Right lobe of liver (tissue), 4 donors: Measurements from ENCODE around the gene MAP7D2.

Experiments
- POLR2A ChIP-seq: fragments of 450-650 bp; IDR thresholded peaks from one replicate; pipeline ENCODE4 v1.6.1; 2017; ENCODE audit warnings: antibody characterized with exemption, mild to moderate bottlenecking
- TF ChIP-seq, protein P1 (sequence below), 4 donors: fragments of 200-600 bp in 3 of 4; fragments of 450-650 bp in 1 of 4; IDR thresholded peaks; one replicate each; pipeline versions ENCODE4 v1.5.1 to v1.8.0; 2016 to 2022; ENCODE audit warnings: antibody characterized with exemption in 4 of 4, mild to moderate bottlenecking in 2 of 4
- donor health status: DM: no; HTN: no; CAD: no.
- donor health status: DM: no; HTN: no; CAD: no.
- donor health status: DM: no; HTN: yes; CAD: no.

DNA sequence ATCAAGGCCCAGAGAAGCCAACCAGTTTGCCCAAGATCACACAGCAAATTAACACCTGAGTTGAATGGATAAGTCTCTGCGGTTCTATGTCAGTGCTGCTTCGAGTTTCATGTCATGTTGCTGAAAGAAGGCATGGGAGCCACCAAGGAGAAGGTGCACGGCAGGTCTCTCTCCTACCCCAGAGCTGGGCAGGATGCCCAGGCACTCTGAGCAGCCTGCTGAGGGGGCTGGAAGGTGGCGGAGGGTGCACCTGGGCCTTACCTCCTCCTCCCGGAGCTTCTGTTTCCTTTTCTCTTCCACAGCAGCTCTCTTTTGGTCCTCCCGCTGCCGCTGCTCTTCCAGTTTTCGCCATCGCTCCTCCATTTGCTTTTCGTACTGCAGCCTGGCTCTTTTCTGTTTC lies 53.6 kb downstream of the MAP7D2 start:
- TF ChIP-seq, protein P1, sequence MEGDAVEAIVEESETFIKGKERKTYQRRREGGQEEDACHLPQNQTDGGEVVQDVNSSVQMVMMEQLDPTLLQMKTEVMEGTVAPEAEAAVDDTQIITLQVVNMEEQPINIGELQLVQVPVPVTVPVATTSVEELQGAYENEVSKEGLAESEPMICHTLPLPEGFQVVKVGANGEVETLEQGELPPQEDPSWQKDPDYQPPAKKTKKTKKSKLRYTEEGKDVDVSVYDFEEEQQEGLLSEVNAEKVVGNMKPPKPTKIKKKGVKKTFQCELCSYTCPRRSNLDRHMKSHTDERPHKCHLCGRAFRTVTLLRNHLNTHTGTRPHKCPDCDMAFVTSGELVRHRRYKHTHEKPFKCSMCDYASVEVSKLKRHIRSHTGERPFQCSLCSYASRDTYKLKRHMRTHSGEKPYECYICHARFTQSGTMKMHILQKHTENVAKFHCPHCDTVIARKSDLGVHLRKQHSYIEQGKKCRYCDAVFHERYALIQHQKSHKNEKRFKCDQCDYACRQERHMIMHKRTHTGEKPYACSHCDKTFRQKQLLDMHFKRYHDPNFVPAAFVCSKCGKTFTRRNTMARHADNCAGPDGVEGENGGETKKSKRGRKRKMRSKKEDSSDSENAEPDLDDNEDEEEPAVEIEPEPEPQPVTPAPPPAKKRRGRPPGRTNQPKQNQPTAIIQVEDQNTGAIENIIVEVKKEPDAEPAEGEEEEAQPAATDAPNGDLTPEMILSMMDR (IDR thresholded peaks at IDR 0.05), result no peak
- TF ChIP-seq POLR2A, result no peak
